ENCODE data around the gene SIX6.

The SIX6 gene

DNA sequence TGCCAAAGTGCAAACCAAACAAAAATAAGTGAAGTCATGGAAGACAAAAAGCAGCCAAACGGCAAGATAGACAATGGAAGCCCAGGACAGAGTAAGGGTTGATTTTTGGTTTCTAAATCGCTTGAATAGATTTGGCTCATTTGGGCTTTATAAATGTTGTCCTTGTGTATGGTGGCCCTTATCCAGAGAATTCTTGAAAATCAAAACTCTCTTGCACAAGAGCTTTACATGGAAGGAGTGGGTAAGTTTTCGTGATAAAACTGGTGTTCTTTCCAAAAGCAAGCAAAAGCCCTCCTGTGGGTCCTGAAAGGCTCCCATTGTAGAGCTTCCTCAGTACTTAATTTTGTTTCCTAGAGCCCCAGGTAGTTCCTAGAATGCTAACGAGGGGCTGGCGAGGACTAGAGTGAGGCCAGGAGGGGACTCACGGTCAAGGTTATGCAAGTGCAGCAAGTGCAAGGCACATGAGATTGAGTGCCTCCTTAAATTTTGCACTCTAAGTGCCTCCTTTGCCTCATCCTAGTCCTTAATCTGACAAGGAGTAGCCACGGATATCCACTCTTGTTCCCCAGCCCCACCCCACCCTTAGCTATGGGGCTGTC lies 4.1 kb downstream of the SIX6 start:
- no peak for DNase-seq (ENCODE audit: low read depth, low spot score)

DNA sequence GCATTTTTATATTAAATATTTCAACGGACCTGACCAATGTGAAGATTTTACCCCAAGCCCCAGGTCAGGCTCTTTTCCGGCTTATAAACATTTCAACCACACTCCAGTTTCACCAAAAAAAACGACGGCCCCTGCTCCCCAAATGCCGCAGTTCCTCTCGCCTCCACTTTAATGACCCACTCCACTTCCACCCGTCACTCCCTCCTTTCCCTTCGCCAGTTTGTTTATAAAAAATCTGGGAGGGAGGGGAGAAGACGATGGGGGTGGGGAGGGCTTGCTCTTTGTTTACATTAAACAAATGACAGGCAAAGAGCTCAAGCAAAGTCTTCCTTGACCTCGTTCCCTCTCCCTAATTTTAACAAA lies 5.4 kb downstream of the SIX6 start:
- no peak for DNase-seq (ENCODE audit: low read depth, low spot score)

DNA sequence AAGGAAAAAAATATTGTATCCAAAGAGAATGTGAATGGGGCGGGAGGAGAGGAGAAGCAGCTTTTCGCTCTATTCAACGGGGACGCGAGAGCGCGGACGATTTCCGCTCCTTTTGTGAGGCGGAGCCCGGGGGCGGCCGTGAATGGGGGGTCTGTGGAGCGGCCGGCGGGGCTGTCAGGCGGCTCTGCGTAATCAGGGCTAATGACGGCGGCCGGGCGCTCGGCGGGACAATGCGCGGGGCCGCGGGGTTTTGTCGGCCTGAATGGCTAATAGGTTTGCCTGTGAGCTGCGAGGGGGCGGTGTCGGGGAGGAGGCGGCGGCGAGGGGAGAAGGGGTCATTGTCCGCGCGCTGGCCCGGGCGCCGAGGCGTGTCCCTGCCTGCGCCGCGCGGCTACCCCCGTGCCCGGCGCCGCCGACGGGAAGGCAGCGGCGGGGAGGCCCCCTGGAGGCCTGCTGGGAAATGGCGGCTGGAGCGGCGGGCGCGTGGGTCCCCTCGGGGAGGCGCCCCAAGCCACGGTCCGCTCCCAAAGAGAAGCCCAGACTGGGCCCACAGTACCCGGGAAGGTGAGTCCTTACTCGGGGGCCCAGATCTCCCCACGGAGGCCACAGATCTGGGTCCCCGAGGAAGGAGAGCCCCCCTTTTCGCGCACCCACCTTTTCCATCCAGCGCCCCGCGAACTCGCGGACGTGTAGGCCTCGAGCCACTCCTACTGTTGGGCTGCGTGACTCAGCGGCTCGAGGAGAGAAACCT lies 6.0 kb downstream of the SIX6 start:
- no peak for DNase-seq (ENCODE audit: low read depth, low spot score)

DNA sequence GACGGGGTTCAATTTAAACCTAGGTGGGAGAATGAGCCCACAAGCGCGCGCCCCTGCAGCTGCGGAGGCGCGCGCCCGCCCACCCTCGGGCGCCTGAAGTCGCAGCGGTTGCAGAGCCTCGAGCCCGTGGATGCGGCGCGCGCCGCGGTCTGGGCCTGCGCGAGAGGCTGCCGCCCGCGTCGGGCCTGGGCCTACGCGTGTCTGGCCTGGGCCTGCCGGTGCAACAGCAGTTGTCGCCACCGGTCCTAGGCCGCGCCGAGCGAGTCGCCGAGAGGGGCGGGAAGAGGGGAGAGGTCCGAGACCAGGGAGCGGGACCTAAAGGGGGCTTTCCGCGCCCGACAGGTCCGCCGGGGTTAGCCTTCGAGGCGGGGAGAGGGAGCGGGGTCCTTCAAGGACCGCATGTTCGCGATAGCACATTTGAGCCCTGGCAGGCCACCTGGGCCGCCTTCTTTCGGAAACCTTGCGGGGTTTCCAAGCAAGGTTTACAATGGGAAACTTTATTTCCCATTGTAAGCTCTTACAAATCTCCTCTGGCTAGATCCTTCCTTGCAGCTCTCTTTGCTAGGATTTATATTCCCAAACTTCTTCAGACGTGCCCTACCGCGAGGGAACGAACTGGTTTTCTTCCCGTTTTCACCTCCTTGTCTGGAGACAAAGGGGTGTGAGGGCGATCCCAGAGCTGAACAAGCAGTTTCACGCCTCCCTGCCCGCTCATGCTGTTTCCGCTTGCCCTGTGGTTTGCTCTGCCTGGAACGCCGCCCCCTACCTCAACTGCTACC lies 6.8 kb downstream of the SIX6 start:
- DNase-seq (ENCODE audit: low read depth, low spot score), result no peak

DNA sequence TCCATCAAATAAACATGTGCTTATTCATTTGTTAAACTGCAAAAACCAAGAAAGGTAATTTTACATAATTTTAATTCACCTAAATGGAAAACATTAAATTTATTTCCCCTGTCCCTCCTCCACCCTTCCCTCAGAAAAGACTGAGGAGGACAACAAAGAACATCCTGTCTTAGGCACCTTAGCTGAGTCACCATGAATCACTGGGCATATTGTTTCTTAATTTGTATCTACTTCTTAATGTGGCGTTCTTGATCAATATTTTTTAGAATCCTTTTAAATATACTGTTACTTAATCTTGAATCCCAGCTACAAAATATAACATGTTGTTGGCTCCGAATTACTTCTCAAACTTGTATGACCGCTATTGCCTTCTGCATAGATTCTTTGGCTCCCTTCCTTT lies 23.5 kb downstream of the SIX6 start:
- DNase-seq (ENCODE audit: low read depth, low spot score), result no peak

DNA sequence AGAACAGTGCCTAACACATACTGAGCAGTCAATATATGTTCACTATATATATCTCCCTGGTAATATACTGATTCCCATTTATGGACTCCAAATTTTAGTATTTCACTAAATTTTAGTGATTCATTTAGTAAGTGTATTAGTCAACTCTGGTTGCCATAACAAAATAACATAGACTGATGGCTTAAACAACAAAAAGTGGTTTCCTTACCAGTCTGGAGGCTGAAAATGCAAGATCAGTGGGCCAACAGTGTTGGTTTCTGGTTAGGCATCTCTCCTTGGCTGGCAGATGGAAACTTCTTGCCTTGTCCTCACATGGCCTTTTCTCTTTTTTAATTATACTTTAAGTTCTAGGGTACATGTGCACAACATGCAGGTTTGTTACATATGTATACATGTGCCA lies 28.7 kb downstream of the SIX6 start:
- no peak for DNase-seq (ENCODE audit: low read depth, low spot score)

DNA sequence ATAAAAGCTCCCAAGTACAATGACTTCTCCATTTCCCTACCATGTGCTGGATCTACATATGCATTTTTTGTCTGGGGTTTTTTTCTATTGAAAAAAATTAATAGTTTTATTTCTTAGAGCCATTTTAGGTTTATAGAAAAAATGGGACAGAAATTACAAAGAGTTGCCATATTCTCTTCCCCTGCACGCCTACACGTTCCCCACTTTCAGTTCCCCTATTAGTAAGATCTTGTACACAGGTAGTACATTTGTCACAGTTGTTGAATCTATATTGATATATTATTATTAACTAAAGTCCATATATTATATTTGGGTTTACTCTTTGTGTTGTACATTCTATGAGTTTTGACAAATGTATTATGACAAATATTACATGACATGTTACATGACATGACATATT lies 35.7 kb downstream of the SIX6 start:
- no peak for DNase-seq (ENCODE audit: low read depth, low spot score)

DNA sequence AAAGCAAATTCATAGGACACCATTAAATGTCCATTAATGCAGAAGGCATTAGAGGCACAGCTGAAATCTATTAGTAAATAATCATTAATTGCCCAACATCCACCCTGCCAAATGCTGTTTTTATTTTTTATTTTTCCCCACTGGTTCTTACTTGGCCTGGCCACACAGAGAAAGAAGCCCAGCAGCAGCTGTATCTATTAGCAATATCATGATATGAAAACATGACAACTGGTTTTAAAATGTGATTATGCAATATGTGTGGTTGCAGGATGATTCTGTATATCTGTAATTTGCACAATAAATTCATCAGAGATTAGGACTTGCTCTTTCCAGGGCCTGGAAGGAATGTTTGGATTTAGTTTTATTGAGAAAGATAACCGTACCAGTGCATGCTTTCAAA lies 44.9 kb downstream of the SIX6 start:
- DNase-seq (ENCODE audit: low read depth, low spot score), result no peak

DNA sequence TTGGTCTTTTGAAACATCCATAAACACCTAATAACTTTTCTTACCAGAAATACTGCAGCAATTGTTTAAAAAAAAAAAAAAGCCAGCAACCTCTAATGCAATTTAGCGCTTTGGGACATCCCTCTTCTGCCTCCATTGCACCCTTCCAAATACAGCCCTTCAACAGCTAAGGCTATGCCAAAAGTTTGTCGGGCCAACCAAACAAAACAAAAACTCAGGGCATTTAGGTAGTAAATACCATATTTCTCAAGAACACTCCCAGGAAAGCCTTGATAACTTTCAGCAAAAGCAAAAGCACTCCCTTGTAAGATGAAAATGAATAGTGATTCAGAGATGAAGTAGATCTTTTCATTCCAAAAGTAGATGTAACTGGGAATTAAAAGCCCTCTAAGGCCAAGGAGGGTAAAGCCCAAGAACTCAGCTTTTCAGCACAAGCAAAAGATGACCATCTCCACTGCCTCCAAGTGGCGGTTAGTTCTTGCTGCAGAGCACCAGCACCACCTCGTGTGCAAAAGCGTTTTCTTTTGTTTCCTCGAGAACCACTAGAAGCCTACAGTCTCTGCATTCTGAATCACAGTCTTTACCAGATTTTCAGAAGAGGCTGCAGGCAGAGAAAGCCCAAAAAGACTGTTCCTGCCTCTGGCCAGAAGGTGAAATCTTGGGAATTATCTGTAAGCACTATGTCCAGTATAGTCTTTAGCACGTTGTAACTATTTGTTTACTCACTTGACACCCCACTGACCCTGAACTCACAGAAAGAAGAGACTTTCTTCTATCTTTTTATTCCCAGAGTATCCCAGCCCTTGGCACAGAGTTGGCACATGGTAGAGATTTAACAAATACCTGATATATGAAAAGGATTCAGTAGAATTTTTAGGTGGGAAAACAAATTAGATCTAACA lies 53.1 kb downstream of the SIX6 start:
- DNase-seq (ENCODE audit: low read depth, low spot score), result peak; percentile 30
